Stimulated activated CD8-positive, alpha-beta memory T cell treated with anti-CD3 and anti-CD28 coated beads, Interleukin-12 subunit alpha, Interleukin-12 subunit beta, amount 100 ng/mL, for 1 hour (primary cell): Measurements from ENCODE around the gene HLA-G.

Experiments
- DNase-seq: peaks from one replicate; pipeline ENCODE4 v3.0.0-alpha.2; 2020; ENCODE audit warnings: low read depth

The HLA-G gene

GRCh38 chr6:29816030-29816429 is 11.6 kb upstream of the HLA-G start:
- DNase-seq: no peak

- DNase-seq: no peak
Observed at GRCh38 chr6:29818892-29819291, 8.7 kb upstream of the HLA-G start.

GRCh38 chr6:29824144-29824543 is 3.5 kb upstream of the HLA-G start:
- DNase-seq: no peak

GRCh38 chr6:29825848-29826247 is 1.8 kb upstream of the HLA-G start:
- DNase-seq: no peak

- no peak for DNase-seq
Observed at GRCh38 chr6:29826271-29826670, 1.4 kb upstream of the HLA-G start.

- DNase-seq: no peak
Observed at GRCh38 chr6:29828471-29828797, 809 bp downstream of the HLA-G start.

- no peak for DNase-seq
Observed at GRCh38 chr6:29829766-29830165, 2.1 kb downstream of the HLA-G start.

- DNase-seq: no peak
Observed at GRCh38 chr6:29830409-29830808, 2.8 kb downstream of the HLA-G start.

- no peak for DNase-seq
Observed at GRCh38 chr6:29831776-29832175, 4.2 kb downstream of the HLA-G start.

- DNase-seq: peak; percentile 30
Observed at GRCh38 chr6:29834564-29835436, 7.2 kb downstream of the HLA-G start.

- no peak for DNase-seq
Observed at GRCh38 chr6:29839917-29840316, 12.3 kb downstream of the HLA-G start.

- no peak for DNase-seq
Observed at GRCh38 chr6:29841030-29841429, 13.4 kb downstream of the HLA-G start.

GRCh38 chr6:29845405-29846006 is 17.9 kb downstream of the HLA-G start:
- no peak for DNase-seq

- DNase-seq: peak; percentile 79
Observed at GRCh38 chr6:29847871-29848630, 20.4 kb downstream of the HLA-G start.

- no peak for DNase-seq
Observed at GRCh38 chr6:29850011-29850553, 22.5 kb downstream of the HLA-G start.

GRCh38 chr6:29851190-29851589 is 23.6 kb downstream of the HLA-G start:
- DNase-seq: no peak

- no peak for DNase-seq
Observed at GRCh38 chr6:29853245-29853644, 25.6 kb downstream of the HLA-G start.

- no peak for DNase-seq
Observed at GRCh38 chr6:29858006-29858405, 30.4 kb downstream of the HLA-G start.

- DNase-seq: no peak
Observed at GRCh38 chr6:29861521-29862255, 34.1 kb downstream of the HLA-G start.

GRCh38 chr6:29864037-29864810 is 36.6 kb downstream of the HLA-G start:
- no peak for DNase-seq

GRCh38 chr6:29865631-29866030 is 38.0 kb downstream of the HLA-G start:
- DNase-seq: no peak
